Vagina (tissue), 2 donors: ENCODE data around the gene SLC25A18.

ENCODE experiments used
- CTCF ChIP-seq, 3 experiments: fragments of 450-650 bp in 2 of 3; fragments of 200-600 bp in 1 of 3; sonication (generic) in 1 of 3; IDR thresholded peaks; one replicate each; pipeline ENCODE4 v1.5.1; 2017 to 2019; ENCODE audit warnings: antibody characterized with exemption in 3 of 3, mild to moderate bottlenecking in 2 of 3, moderate library complexity in 2 of 3
- POLR2A ChIP-seq, 2 donors: fragments of 450-650 bp; IDR thresholded peaks; one replicate each; pipeline ENCODE4 v1.6.1; 2017; ENCODE audit warnings: antibody characterized with exemption in 2 of 2, mild to moderate bottlenecking in 2 of 2, moderate library complexity in 2 of 2

- TF ChIP-seq POLR2A (IDR thresholded peaks at IDR 0.05) (no peak), CTCF (IDR thresholded peaks at IDR 0.05) (no peak)
Observed at GRCh38 chr22:17559188-17559587, 4.1 kb upstream of the SLC25A18 start.
